Natural killer cell treated with Interleukin-12 subunit alpha and Interleukin-12 subunit beta and Interleukin-15 and Interleukin-18, amount 100 ng/mL, for 72 hours (primary cell): ENCODE measurements around the gene BAX. TPM values are rescaled to one million over a fixed set of nuclear protein-coding genes. Genes with fewer than 3 reads are reported as not detected.

Experiments
- ATAC-seq, 2 donors: fragments of 150-1000 bp; cut with Tn5 transposase in 1 of 2; sonication (Bioruptor Pico), chemical (Tn5 transposase) in 1 of 2; 2 replicates each; pipeline ENCODE4 v1.10.0; 2021
- DNase-seq: peaks from one replicate; pipeline ENCODE4 v3.0.0; 2022; ENCODE audit warnings: low spot score
- H3K27ac Mint-ChIP-seq, 2 donors: 1 replicate in 1 of 2; 2 replicates in 1 of 2; pipeline ENCODE4 v1.8.0; 2022; ENCODE audit warnings: mixed read lengths in 2 of 2, mild to moderate bottlenecking in 1 of 2, moderate library complexity in 1 of 2
- H3K27me3 Mint-ChIP-seq, 2 donors: 1 replicate in 1 of 2; 2 replicates in 1 of 2; pipeline ENCODE4 v1.8.0; 2022; ENCODE audit warnings: mixed read lengths in 2 of 2
- H3K36me3 Mint-ChIP-seq: one replicate; pipeline ENCODE4 v1.8.0; 2022; ENCODE audit warnings: mixed read lengths
- H3K4me1 Mint-ChIP-seq, 2 donors: 1 replicate in 1 of 2; 2 replicates in 1 of 2; pipeline ENCODE4 v1.8.0; 2022; ENCODE audit warnings: low read depth in 2 of 2, mixed read lengths in 2 of 2, mild to moderate bottlenecking in 1 of 2
- H3K4me3 Mint-ChIP-seq: one replicate; pipeline ENCODE4 v1.8.0; 2022; ENCODE audit warnings: mixed read lengths
- H3K9me3 Mint-ChIP-seq: 2 replicates; pipeline ENCODE4 v1.8.0; 2022; ENCODE audit warnings: mixed read lengths
- total RNA-seq, 2 donors: library from RNA; stranded (reverse); gene quantifications; one replicate each; pipeline ENCODE4 v1.2.3, GENCODE V29; 2022

Gene BAX
- total RNA-seq, 2 donors from 2014 or later = 203 to 305 TPM

DNA sequence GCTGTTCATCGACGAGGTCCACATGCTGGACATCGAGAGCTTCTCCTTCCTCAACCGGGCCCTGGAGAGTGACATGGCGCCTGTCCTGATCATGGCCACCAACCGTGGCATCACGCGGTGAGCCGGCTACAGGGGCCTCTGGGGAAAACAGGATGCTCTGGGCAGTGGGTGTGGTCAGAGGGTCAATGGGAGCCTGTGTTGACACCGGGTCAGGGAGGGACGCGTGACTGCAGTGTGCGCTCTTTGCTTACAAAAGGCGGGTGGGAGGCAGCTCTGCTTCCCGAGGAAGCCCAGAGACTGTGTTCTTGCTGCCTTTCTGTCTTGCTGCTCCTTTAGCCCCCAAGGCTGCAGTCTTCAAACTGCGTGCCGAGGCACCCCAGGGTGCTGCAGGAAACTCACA is 56.5 kb downstream of the BAX start:
- Mint-ChIP-seq H3K9me3 (no peaks in the 10 kb centered on the region), H3K27ac (no peak overlapping the region), H3K27me3 (no peaks in the 10 kb centered on the region), H3K36me3 (no peaks in the 10 kb centered on the region), H3K4me1 (peaks cover 0 to 7% of the 10 kb centered on the region in 2 donors), H3K4me3 (no peak overlapping the region)
- no peak for DNase-seq
- ATAC-seq = no peak

Other genes starting within 250 kb of the BAX start
- 1 to 10 TPM; 1.0 to 1.2 TPM for gene MAMSTR, start 235.2 kb upstream of the BAX start, total RNA-seq
- gene RASIP1, start 214.3 kb upstream of the BAX start, total RNA-seq = under 1 TPM; 0.12 to 0.95 TPM
- gene IZUMO1, start 208.0 kb upstream of the BAX start, total RNA-seq = not detected
- under 1 TPM in 1 of 2 donors, not detected in 1; 0.21 TPM for gene FUT1, start 202.2 kb upstream of the BAX start, total RNA-seq
- not detected for gene FGF21, start 199.4 kb upstream of the BAX start, total RNA-seq
- gene BCAT2, start 143.8 kb upstream of the BAX start, total RNA-seq = 10 to 100 TPM; 31.7 to 40.4 TPM
- under 1 TPM in 1 of 2 donors, not detected in 1; 0.26 TPM for gene HSD17B14, start 118.4 kb upstream of the BAX start, total RNA-seq
- gene PLEKHA4, start 86.3 kb upstream of the BAX start, total RNA-seq = 1 to 10 TPM; 3.8 to 5.4 TPM
- gene PPP1R15A, start 82.5 kb upstream of the BAX start, total RNA-seq = 100 to 1,000 TPM in 1 of 2 donors, 10 to 100 TPM in 1; 74.1 to 111 TPM
- gene TULP2, start 56.1 kb upstream of the BAX start, total RNA-seq = not detected
- 100 to 1,000 TPM; 213 to 270 TPM for gene NUCB1, start 54.6 kb upstream of the BAX start, total RNA-seq
- gene DHDH, start 21.2 kb upstream of the BAX start, total RNA-seq = under 1 TPM in 1 of 2 donors, not detected in 1; 0.43 TPM
- 1,000 to 10,000 TPM; 1,643 to 2,467 TPM for gene FTL, start 10.4 kb downstream of the BAX start, total RNA-seq
- gene GYS1, start 38.4 kb downstream of the BAX start, total RNA-seq = 100 to 1,000 TPM in 1 of 2 donors, 10 to 100 TPM in 1; 85.7 to 119 TPM
- gene RUVBL2, start 39.0 kb downstream of the BAX start, total RNA-seq = 100 to 1,000 TPM; 101 to 173 TPM
- gene LHB, start 62.2 kb downstream of the BAX start, total RNA-seq = not detected
- gene CGB3, start 69.5 kb downstream of the BAX start, total RNA-seq = not detected
- gene CGB2, start 77.0 kb downstream of the BAX start, total RNA-seq = not detected
- gene CGB1, start 82.0 kb downstream of the BAX start, total RNA-seq = not detected
- not detected for gene CGB5, start 89.0 kb downstream of the BAX start, total RNA-seq
- gene CGB8, start 94.2 kb downstream of the BAX start, total RNA-seq = not detected
- gene CGB7, start 102.9 kb downstream of the BAX start, total RNA-seq = not detected
- not detected for gene NTF4, start 109.9 kb downstream of the BAX start, total RNA-seq
- gene KCNA7, start 117.8 kb downstream of the BAX start, total RNA-seq = not detected
- gene SNRNP70, start 130.6 kb downstream of the BAX start, total RNA-seq = 100 to 1,000 TPM; 185 to 346 TPM
- 1 to 10 TPM; 6.0 to 6.1 TPM for gene LIN7B, start 159.5 kb downstream of the BAX start, total RNA-seq
- gene C19orf73, start 164.3 kb downstream of the BAX start, total RNA-seq = 1 to 10 TPM in 1 of 2 donors, under 1 TPM in 1; 0.95 to 2.9 TPM
- 10 to 100 TPM in 1 of 2 donors, 1 to 10 TPM in 1; 7.0 to 11.3 TPM for gene PPFIA3, start 164.7 kb downstream of the BAX start, total RNA-seq
- not detected for gene HRC, start 200.5 kb downstream of the BAX start, total RNA-seq
- not detected for gene TRPM4, start 202.9 kb downstream of the BAX start, total RNA-seq